ENCODE results near the gene MIER3.
"Not testable (repeated sequence)": the region's sequence is repeated elsewhere in the genome, so short reads cannot be mapped to it uniquely, and the experiment has no call there.

Gene MIER3, protein sequence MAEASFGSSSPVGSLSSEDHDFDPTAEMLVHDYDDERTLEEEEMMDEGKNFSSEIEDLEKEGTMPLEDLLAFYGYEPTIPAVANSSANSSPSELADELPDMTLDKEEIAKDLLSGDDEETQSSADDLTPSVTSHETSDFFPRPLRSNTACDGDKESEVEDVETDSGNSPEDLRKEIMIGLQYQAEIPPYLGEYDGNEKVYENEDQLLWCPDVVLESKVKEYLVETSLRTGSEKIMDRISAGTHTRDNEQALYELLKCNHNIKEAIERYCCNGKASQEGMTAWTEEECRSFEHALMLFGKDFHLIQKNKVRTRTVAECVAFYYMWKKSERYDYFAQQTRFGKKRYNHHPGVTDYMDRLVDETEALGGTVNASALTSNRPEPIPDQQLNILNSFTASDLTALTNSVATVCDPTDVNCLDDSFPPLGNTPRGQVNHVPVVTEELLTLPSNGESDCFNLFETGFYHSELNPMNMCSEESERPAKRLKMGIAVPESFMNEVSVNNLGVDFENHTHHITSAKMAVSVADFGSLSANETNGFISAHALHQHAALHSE

DNA sequence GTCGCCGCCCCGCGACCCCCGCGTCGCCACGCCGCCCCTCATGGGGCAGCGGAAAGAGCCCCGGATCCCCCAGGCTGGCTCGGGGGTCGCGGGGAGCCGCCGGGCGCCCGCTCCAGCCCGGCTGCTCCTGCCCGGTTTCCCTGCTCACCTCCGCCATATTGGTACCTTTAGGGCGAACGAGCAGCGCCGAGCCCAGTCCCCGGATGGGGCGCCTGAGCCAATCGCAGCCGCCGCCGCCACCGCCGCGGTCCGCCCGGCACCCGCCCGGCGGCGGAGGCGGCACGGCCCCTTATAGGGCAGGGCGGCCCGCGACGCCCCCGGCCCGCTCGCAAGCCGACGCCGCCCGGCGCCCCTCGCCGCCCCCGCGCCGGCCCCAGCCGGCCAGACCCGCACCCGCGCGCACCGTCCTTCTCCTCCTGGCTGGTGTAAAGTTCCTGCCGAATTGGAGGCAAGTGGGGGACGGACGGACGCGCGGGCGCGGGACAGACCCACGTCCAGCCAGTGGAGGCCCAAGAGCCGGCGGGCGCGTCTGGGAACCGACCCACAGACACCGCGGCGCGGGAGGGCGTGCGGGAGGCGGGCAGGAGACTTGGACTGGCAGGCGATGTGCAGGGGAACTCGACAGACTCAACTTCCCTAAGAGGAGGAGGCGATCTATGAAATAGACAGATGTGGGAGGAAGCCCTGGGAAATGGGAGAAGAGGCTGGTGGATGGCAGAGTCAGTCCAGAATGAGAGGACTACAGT, at the start of gene MIER3:
TSS of gene MIER3 (minus strand) at position 178 of the 746 bp plus-strand sequence. CDS start at position 157, 21 bp downstream.
- peak; percentile 30 for DNase-seq

DNA sequence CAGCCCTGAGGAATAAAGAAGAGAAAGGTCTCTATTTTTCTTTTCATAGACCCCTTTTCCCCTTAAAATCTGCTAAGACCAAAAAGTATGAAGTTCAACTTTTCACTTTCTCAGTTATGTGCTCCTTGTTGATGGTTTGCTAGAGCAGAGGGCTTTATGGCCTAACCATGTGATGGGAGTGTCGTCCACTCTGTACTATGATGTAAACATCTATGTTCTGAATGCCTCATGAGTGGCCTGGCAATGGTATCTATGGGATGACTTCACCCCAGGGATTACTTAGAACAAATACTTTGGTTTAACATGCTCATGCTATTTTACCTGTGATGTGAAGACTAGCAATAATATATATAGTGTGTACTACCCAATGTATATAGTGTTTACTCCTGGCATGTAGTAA, 43.7 kb upstream of the MIER3 start:
- no peak for DNase-seq

DNA sequence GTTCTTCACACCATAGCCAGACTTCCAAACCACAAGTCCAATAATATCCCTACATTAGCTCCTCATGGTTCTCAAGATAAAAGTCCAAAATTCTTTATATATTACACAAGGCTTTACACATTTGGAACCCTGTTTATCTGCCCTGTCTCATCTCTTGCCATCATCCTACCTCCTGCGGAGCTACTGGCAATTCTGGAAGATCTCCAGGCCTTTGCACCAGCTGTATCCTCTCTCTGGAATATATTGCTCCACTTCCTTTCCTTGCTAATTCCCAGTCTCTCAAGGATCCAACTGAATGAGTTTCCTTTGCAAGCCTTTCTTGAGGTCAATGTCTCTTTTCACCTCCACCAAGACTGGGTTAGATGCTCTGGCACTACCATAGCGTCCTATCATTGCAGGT, 41.3 kb upstream of the MIER3 start:
- no peak for DNase-seq

DNA sequence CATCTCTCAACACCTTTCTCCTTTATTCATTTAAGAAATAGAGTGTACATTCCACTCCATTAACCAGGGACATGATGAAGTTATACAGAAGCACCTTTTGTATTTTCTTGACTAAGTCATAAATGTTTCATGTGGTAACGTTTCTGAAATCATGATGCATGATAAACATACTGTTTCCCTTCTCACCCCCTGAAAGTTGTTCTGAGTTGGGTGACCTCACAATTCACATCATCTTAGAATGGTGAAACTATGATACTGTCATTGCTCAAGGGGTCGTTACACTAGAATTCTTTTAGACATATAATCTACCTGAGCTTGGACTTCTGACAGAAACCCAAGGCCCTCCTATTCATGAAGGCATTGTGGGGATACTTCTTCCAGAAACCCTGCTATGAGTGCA, 37.8 kb upstream of the MIER3 start:
- DNase-seq: no peak

DNA sequence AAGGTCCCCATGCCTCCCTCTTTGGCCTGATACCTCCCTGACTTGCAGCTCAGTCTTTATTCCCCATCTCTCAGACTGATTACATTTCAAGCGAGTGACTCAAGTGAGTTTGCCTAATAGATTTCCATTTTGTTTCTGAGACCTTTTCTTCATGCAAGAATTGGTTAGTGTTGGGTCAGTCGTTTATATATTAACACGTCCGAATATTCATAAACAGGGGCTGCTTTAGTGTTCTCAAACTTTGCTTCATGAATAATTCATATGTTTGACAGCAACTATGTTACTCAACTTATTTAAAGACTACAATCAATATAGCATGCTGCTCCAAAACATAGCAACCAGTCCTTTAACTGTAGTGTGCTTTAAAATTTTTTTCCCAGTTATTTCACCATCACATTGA, 36.6 kb upstream of the MIER3 start:
- DNase-seq: no peak

DNA sequence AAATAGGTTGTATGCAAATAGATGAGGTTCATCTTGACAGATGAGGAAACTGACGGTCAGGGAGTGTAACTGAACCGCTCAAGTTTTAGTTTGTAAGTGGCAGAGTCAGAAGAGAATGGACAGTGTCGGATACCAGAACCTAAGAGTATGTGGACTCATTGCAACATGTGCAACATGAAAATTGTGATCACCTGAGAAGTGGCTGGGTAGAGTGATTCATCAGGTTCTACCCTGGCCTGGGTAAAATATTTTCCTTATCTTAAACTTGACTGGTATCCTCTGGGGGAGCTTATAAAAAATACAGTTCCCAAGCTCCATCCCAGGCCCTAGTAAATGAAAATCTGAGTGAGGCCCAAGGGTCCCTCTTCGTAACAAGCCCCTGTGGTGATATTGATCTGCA, 35.2 kb upstream of the MIER3 start:
- no peak for DNase-seq

DNA sequence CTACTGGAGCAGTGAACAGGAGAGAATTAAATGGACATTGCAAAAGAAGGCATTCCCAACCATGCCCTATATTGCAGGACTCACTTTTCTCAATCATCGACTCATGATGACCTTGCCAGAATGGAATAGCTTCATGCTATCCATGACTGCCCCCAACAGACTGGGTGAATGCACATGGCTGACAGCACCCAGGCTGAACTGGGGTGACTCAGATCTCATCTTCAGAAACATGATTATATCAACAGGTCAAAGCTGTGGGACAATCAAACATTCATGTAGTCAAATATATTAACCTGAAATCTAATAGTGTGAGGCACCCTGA, 34.7 kb upstream of the MIER3 start:
- no peak for DNase-seq

DNA sequence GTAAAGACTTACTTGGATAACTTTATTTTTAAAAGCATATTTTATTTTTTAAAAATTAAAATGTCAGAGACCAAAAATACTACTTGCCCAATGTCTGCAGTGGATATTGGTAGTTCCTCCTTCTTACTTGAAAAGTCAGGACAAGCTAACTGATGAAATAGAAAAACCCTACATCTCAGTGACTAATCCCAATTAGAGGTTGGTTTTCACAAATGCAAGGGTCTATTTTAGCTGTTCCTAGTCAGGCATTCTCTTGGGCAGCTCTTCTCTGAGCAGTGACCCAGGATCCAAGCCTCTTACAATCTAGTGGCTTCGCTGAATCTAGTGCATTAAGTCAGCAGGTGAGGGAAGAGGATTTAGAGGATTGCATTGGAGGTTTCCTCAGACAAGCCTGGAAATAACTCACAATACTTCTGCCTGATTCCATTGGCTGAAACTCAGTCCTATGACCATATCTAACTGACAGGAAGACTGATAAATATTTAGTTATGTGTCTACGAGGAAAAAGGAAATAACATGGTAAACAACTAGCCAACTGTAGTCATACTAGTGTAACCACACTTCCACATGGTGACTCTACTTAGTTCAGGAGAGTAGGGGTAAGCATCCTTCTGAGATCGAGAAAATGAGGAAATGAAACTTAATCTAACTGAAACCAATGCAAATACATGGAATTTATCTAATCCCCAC, 34.2 kb upstream of the MIER3 start:
- no peak for DNase-seq

DNA sequence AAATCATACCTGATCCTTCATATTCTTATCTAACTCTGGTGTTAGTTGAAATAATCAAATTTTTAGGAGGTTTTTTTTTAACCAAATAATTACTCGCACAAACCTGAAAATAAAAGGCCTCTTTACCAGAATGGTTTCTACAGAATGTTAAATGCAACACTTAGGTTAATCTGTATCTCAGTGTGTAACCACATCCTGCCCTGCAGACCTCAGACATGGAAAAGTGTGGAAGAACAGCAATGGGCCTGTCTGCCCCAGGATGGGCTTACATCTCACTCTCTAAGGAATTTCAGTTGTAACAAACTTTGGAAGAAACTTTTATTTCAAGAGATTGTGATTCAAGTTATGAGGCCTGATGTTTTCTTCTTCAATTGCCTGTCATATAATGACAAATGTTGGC, 32.5 kb upstream of the MIER3 start:
- no peak for DNase-seq

DNA sequence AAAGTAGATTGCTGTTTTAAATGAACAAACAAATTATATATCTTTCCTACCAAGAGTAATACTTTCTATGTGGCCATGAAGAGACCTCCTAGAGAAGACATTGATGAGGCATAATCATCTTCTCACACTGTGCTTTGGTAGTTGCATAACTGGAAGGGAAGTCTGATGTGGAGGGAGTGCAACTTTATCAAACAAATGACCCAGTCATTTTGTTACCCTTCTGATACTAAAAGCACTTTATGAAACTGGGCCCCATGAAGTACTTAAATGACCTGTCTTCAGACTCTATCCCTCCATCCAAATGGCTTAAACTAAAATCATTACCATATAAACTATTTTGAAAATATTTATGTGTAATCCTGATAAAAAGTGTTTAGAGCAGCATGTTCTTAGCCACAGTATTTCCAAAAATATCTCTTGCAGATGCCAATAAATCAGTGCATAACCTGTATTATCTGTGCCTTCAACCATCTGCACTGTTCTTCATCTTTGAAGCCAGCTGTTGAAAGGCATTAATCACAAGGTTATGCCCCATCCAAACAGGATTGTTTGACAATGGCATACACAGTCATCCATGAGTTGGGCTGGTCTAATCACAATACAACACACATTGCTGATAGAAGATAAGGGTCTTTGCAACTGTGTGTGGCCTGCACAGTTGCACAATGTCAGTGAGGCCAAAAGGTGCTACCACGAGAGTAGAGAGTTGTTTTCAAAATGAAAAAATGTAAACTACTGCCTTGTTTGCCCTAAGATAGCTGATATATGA, 31.9 kb upstream of the MIER3 start:
- no peak for DNase-seq

DNA sequence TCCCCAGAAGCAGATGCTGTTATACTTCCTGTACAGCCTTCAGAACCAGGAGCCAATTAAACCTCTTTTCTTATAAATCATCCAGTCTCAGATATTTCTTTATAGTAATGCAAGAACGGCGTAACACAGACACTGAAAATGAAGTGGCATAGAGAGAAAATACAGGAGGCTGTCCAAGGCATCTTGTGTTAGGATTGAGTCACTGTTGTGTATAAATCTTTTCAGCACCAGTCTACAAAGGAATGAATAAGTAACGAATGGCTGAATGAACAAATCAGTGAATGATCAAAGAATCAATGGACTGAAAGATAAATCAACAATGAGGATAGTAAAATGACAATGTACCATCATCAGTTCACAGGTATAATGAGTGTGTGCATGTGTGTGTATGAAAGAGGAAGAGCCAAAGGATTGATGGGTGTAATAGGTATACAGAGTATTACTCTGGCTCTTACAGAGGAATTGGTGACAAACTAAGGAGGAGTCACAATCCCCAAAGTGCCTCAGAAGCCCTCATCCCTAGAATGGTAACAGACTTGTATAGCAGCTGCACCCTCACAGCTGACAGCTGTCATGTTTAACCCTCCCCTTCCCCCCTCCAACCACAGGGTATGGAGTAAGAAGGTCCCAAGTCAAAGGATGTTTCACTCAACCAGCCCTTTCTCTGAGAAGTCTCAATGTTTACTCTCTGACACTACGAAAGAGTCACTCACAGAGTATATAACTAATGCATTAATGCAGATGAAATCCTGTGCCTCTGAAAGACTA, 29.8 kb upstream of the MIER3 start:
- no peak for DNase-seq

DNA sequence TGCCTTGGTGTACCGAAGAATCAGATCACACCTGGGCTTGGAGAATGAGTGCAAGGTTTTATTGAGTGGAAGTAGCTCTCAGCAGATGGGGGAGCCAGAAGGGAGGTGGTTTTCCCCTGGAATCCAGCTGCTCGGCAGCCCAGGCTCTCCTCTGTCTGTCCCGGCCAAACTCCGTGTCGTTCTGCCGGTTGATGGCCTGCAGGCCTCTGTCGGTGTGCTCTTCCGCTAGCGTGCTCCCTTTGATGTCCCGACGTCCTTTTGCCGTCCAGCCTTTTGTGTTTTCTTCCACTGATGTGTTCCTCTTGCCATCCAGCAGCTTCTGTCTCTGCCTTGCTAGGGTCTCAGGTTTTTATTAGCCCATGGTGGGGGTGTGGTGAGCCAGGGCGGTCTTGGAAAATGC, 28.0 kb upstream of the MIER3 start:
- no peak for DNase-seq

DNA sequence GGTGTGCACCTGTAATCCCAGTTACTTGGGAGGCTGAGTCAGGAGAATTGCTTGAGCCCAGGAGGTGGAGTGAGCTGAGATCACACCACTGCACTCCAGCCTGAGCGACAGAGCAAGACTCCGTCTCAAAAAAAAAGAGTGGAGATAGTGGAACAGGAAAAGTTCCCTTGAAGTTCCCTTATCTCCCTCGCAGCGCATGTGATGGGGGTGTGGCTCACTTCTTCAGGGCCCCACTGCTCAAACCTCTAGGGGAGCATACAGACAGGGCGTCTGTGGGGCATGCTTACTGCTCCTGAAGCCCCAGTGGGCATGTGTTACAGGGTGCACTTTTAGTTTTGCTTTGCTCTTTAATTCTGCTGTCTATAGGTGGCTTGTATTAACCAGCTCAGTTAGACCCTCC, 27.6 kb upstream of the MIER3 start:
- not testable (repeated sequence) for DNase-seq

DNA sequence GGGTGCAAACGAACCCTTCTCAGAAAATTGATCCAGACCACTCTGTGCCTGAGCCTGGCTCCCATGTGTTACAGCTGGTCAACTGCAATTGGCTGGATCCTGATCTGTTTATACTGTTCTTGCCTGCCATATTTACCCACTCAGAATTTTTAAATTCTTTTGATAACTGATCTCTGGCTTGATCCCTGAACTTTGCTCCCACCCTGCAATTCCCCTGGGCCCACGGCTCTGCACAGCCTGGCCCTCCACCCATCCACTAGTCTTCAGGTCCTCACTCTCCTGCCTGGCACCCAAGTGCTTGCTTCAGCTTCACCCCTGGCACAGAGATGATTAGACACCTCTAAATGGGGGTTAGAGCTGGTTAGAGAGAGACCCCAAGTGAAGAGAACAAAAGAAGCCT, 25.9 kb upstream of the MIER3 start:
- DNase-seq: no peak

DNA sequence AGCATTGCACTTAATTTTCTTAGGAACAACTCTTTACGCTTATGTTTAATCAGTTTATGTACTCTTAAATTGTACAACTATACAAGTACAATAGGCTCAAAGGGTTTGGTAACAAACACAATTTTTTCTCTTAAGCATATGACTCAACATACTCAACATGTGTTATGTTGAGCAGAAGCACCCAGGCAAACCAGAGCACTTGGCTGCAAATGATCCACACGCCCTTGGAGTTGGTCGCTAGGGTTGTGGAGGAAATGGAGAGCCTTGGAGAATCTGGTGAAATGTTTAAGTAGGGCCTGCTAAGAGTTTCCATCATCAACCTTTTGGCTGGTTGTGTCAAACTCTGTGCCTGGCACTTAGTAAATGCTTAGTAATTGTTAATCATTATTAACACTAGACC, 25.1 kb upstream of the MIER3 start:
- no peak for DNase-seq

DNA sequence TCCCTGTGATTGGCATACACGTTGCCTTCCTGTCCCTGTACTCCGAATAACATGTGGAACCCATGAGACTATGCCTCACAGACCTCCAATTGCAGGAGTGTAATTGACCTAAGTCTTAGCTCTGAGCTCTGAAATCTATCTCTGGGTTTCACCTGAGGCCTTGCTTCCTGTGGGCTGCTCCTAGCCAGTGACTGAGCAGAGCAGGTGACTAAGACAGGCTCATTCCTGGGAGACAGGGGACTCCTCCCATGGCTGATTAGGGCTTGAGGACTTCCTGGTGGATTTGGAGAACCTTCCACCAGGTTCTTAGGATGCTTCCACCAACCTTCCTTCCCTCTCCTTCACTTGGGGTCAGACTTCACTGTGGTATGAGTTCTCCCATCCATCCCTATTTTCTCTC, 22.3 kb upstream of the MIER3 start:
- no peak for DNase-seq

DNA sequence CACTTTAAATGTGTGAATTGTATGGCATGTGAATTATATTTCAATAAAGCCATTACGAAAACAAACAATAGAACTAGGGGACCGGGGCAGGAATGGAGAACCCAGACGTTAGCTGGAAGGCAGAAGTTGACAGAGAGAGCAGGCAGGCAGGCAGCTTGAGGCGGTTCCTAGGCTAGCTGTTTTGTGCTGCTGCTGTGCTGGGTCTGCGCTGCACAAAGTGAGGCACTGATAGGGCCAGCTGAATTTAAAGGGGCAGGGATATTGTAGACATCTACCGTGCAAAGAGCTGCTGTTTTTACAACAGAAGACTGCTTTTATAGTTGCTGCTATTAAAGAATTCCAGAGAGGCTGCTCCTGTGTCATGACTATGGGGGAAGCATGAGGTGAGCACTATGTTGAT, 21.6 kb upstream of the MIER3 start:
- no peak for DNase-seq

DNA sequence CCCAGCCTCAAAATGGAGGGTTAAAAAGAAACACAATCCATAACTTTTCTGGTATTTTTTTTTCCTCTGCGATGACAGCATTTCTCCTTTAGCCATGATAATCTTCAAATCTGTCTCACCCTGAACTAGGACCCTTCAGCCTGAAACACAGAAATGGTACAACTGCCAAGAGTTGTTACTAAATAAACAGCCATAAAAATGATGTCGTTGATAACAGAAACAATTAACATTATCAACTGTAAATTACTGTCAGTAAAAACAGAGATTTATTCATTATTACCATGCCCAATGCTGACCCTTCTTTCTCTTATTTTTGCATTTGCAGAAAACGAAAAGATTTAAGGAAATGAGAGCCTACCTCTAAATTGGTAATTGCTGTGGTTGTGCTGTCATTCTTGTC, 19.4 kb upstream of the MIER3 start:
- DNase-seq: no peak

DNA sequence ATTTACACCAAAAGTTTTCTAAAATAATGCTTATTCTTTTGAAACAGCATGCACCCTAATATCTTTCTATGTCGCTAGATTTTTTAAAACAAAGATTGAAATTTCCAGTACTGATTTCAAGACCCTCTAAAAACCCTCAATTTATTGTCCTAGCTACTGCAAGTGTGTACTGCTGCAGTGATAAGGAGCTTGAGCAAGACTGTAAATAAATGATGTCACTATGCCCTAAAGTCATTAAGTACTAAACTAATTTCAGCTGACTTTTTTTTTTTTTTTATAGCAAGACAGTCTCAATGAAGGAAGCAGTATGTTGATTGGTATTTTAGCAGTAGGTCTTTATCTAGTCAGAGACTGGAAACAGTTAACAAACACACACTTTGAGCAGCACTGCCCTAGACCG, 12.2 kb upstream of the MIER3 start:
- DNase-seq: no peak

DNA sequence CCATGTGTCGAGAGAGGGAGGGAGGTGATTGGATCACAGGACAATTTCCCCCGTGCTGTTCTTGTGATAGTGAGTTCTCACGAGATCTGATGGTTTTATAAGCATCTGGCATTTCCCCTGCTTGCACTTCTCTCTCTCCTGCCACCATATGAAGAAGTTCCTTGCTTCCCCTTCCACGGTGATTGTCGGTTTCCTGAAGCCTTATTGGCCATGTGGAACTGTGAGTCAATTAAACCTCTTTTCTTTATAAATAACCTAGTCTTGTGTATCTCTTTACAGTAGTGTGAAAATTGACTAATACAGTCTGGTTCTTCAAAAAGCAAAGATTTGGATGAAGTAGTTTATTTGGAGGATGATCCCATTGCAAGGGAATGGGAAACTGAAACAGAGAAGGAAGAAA, 11.3 kb upstream of the MIER3 start:
- no peak for DNase-seq

DNA sequence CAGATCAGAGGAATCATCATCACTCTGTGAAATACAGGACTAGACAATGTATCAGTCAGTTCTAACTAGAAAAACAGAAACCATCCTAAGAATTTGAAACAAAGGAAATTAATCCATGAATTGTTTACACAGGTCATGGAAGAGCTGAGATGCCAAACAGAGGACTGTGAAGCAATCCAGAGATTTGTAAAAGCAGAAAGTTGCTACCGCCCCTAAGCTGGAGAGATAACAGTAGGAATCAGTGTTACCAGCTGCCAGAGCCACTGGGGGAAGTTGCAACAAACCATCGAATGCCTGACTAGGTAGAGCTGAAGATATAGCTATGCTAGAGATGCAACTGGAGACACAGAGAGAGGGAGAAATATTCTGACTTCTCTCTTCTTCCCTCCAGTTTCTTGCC, 10.4 kb upstream of the MIER3 start:
- no peak for DNase-seq

DNA sequence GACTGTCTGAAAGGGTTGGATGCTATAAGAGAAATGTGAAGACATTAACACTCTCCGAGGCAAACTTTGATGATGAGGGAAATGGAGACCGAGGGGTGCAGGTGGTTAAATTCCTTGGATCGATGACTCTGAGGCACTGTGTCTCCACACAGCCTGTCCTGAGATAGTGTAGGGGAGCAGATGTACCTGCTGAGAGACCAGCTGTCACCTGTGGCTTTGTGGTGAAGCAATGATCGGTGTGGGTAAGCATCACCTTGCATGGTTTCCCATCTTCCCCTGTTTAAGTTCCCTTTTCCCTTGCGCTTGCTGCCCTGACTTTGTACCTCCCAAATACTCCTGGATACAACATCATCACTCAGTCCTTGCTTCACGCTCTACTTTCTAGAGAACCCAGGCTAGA, 9.8 kb upstream of the MIER3 start:
- no peak for DNase-seq
